CD4-positive, alpha-beta T cell treated with Interferon gamma for 1 hour (primary cell): ENCODE data around the gene UGT2B15.
"Not testable (repeated sequence)": the region's sequence is repeated elsewhere in the genome, so short reads cannot be mapped to it uniquely, and the experiment has no call there.

Experiments
- DNase-seq: peaks from one replicate; pipeline ENCODE4 v3.0.0-alpha.2; 2020

Gene UGT2B15

GRCh38 chr4:68670479-68670939 lies at the start of gene UGT2B15:
UGT2B15 (minus strand) TSS chr4:68670652; CDS start chr4:68670618, 34 bp downstream.
- not testable (repeated sequence) for DNase-seq

GRCh38 chr4:68719075-68719473 lies 48.6 kb upstream of the UGT2B15 start:
- no peak for DNase-seq

- no peak for DNase-seq
These were observed 48.1 kb upstream of the UGT2B15 start for GRCh38 chr4:68718447-68719074.

- DNase-seq, result no peak
These were observed 47.5 kb upstream of the UGT2B15 start for GRCh38 chr4:68717999-68718398.

GRCh38 chr4:68714400-68714799 lies 43.9 kb upstream of the UGT2B15 start:
- no peak for DNase-seq

GRCh38 chr4:68712207-68712606 lies 41.8 kb upstream of the UGT2B15 start:
- DNase-seq, result no peak

GRCh38 chr4:68708566-68708965 lies 38.1 kb upstream of the UGT2B15 start:
- no peak for DNase-seq

- not testable (repeated sequence) for DNase-seq
These were observed 32.7 kb upstream of the UGT2B15 start for GRCh38 chr4:68703168-68703567.

- no peak for DNase-seq
These were observed 29.7 kb upstream of the UGT2B15 start for GRCh38 chr4:68700152-68700551.

GRCh38 chr4:68693325-68694075 lies 23.0 kb upstream of the UGT2B15 start:
- DNase-seq, result no peak

- DNase-seq, result no peak
These were observed 20.7 kb upstream of the UGT2B15 start for GRCh38 chr4:68691186-68691585.

- no peak for DNase-seq
These were observed 12.6 kb upstream of the UGT2B15 start for GRCh38 chr4:68683034-68683433.

- not testable (repeated sequence) for DNase-seq
These were observed 10.8 kb upstream of the UGT2B15 start for GRCh38 chr4:68681298-68681697.

GRCh38 chr4:68673143-68673542 lies 2.7 kb upstream of the UGT2B15 start:
- DNase-seq, result no peak

- DNase-seq, result not testable (repeated sequence)
These were observed 765 bp upstream of the UGT2B15 start for GRCh38 chr4:68671217-68671616.

GRCh38 chr4:68668537-68669163 lies 1.8 kb downstream of the UGT2B15 start:
- DNase-seq, result not testable (repeated sequence)

- not testable (repeated sequence) for DNase-seq
These were observed 2.9 kb downstream of the UGT2B15 start for GRCh38 chr4:68667551-68667950.

- DNase-seq, result not testable (repeated sequence)
These were observed 5.7 kb downstream of the UGT2B15 start for GRCh38 chr4:68664721-68665120.

- not testable (repeated sequence) for DNase-seq
These were observed 7.4 kb downstream of the UGT2B15 start for GRCh38 chr4:68662836-68663574.

GRCh38 chr4:68658672-68659071 lies 11.8 kb downstream of the UGT2B15 start:
- DNase-seq, result no peak

- DNase-seq, result not testable (repeated sequence)
These were observed 13.3 kb downstream of the UGT2B15 start for GRCh38 chr4:68657022-68657594.

- not testable (repeated sequence) for DNase-seq
These were observed 13.9 kb downstream of the UGT2B15 start for GRCh38 chr4:68656445-68656973.
